Spinal cord (tissue), 10 donors: Measurements from ENCODE around the gene RAPGEF5. TPM values are rescaled to one million over a fixed set of nuclear protein-coding genes. Genes with fewer than 3 reads are reported as not detected.

Experiments used
- DNase-seq, 6 donors: peaks; one replicate each; pipeline versions ENCODE4 v3.0.0 to v3.0.0-alpha.2; 2013 to 2015; ENCODE audit warnings: low spot score in 6 of 6, low read depth in 4 of 6
- H3K27ac ChIP-seq: one replicate; pipeline ENCODE4 v1.5.1; 2013; ENCODE audit warnings: low read depth, low read length, control low read depth
- H3K27me3 ChIP-seq: one replicate; pipeline ENCODE4 v1.6.1; 2013; ENCODE audit warnings: low read length; ENCODE audit not compliant: control insufficient read depth, insufficient read depth
- H3K36me3 ChIP-seq: one replicate; pipeline ENCODE4 v1.6.1; 2013; ENCODE audit warnings: low read length; ENCODE audit not compliant: control insufficient read depth, insufficient read depth
- H3K4me1 ChIP-seq: one replicate; pipeline ENCODE4 v1.6.1; 2013; ENCODE audit warnings: low read length; ENCODE audit not compliant: control insufficient read depth, insufficient read depth
- H3K4me3 ChIP-seq: one replicate; pipeline ENCODE4 v1.5.1; 2013; ENCODE audit warnings: low read depth, low read length, control low read depth
- H3K9me3 ChIP-seq: one replicate; pipeline ENCODE4 v1.6.1; 2013; ENCODE audit warnings: low read length; ENCODE audit not compliant: control insufficient read depth, insufficient read depth
- WGBS: methylation state at CpG from one replicate; pipeline ENCODE4 v1.1.5; 2013; ENCODE audit warnings: missing lambda C conversion rate; ENCODE audit not compliant: insufficient coverage; 5-methylcytosine and 5-hydroxymethylcytosine counted together
- polyA plus RNA-seq, 2 donors: library from polyadenylated mRNA; unstranded; fragments of 120-200 nt; gene quantifications; one replicate each; pipeline ENCODE4 v1.2.1, GENCODE V29; 2013; ENCODE audit not compliant: insufficient read length in 2 of 2
- total RNA-seq, 2 donors: library from RNA; depleted of rRNA in 1 of 2; stranded (reverse); fragments of 120-200 nt in 1 of 2; fragments of >200 nt in 1 of 2; gene quantifications; one replicate each; pipeline versions ENCODE4 v1.2.3 to v1.2.4, GENCODE V29; 2013 to 2014
- donor health status: healthy.

The RAPGEF5 gene
- total and polyA plus RNA-seq, 4 donors = 19.5 to 121 (median 48.8) TPM

DNA sequence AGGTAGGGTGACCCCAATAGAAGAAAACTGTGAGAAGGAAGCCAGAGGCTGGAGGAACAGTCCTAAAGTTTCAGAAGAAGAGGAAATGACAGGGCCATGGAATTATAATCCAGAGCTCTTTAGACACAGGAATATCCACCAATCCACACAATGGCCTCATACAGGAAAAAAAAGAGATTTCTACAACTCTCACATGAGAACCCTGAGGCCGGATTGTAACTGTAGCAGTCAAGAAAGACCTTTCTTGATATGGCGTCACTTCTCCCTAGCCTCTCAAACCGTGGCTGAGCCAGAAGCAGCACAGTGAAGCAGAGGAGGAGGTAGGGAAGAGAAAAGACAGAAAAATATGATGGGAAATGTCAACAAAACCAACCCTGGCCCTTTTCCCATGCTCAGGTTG, 76.9 kb downstream of the RAPGEF5 start:
- H3K27ac ChIP-seq = no peak overlapping the region
- WGBS = no CpG with 5 or more reads among the region's 3 CpGs
- H3K36me3 ChIP-seq = no peaks in the 10 kb centered on the region
- no peaks in the 10 kb centered on the region for H3K27me3 ChIP-seq
- H3K9me3 ChIP-seq = no peaks in the 10 kb centered on the region
- H3K4me1 ChIP-seq = no peaks in the 10 kb centered on the region
- H3K4me3 ChIP-seq = no peak overlapping the region
- no peak for DNase-seq

GRCh38 chr7:22278660-22279059, 78.3 kb downstream of the RAPGEF5 start:
- DNase-seq = no peak
- Histone ChIP-seq H3K36me3 (no peaks in the 10 kb centered on the region), H3K4me1 (no peaks in the 10 kb centered on the region), H3K9me3 (no peaks in the 10 kb centered on the region), H3K27ac (no peak overlapping the region), H3K4me3 (no peak overlapping the region), H3K27me3 (no peaks in the 10 kb centered on the region)
- WGBS = no CpG with 5 or more reads among the region's 2 CpGs

DNA sequence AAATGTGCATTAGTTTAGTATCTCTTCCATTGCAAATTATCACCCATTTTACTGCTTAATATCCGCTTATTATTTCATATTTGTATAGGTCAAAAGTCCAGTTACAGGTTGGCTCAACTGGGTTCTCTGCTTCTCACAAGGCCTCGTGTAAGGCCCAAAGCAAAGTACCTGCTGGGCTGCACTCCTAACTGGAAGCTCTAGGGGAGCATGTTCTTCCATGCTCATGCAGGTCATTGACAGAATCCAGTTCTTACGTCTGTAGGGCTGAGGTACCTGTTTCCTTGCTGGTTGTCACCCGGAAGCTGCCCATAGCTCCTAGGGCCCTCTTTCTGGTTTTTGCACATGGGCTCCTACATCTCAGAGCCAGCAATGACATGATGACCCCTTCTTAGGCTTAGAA, 79.6 kb downstream of the RAPGEF5 start:
- no peak overlapping the region for H3K27ac ChIP-seq
- WGBS = 98% methylated on average over 4 of the region's 4 CpGs
- no peaks in the 10 kb centered on the region for H3K9me3 ChIP-seq
- no peaks in the 10 kb centered on the region for H3K27me3 ChIP-seq
- no peak overlapping the region for H3K4me3 ChIP-seq
- no peak for DNase-seq
- no peaks in the 10 kb centered on the region for H3K4me1 ChIP-seq
- H3K36me3 ChIP-seq = no peaks in the 10 kb centered on the region

- 50% methylated on average over 2 of the region's 2 CpGs for WGBS
Measured at GRCh38 chr7:22275661-22276060, 81.3 kb downstream of the RAPGEF5 start.

DNA sequence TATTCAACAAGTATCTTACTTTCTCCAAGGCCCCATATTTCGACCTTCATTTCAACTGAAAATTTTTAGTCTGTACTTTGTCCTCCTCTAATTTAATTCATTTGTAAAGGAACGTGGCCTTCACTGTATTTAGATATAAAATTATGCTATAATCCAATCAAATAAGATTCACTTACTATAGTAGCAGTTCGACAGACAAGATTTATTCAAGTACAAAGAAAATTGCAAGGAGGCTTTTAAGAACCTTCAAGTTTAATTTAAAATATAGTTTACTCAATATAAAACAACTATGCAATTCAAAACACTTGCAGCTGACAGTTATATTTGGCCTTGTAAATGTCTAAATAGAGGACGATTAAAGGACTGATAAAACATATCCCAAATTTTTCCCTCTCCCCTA, 85.6 kb downstream of the RAPGEF5 start:
- no peak for DNase-seq
- H3K36me3 ChIP-seq = no peaks in the 10 kb centered on the region
- no peak overlapping the region for H3K4me3 ChIP-seq
- H3K4me1 ChIP-seq = no peaks in the 10 kb centered on the region
- no peak overlapping the region for H3K27ac ChIP-seq
- H3K9me3 ChIP-seq = no peaks in the 10 kb centered on the region
- no peaks in the 10 kb centered on the region for H3K27me3 ChIP-seq
- no CpG with 5 or more reads among the region's 4 CpGs for WGBS

More at GRCh38 chr7:22275661-22276060, 81.3 kb downstream of the RAPGEF5 start:
- Histone ChIP-seq H3K36me3 (no peaks in the 10 kb centered on the region), H3K4me3 (no peak overlapping the region), H3K4me1 (no peaks in the 10 kb centered on the region), H3K27me3 (no peaks in the 10 kb centered on the region), H3K9me3 (no peaks in the 10 kb centered on the region), H3K27ac (no peak overlapping the region)
- no peak for DNase-seq

- no peaks in the 10 kb centered on the region for H3K9me3 ChIP-seq
- H3K27ac ChIP-seq = no peak overlapping the region
- no peak for DNase-seq
Measured at GRCh38 chr7:22270371-22270770, 86.6 kb downstream of the RAPGEF5 start.

DNA sequence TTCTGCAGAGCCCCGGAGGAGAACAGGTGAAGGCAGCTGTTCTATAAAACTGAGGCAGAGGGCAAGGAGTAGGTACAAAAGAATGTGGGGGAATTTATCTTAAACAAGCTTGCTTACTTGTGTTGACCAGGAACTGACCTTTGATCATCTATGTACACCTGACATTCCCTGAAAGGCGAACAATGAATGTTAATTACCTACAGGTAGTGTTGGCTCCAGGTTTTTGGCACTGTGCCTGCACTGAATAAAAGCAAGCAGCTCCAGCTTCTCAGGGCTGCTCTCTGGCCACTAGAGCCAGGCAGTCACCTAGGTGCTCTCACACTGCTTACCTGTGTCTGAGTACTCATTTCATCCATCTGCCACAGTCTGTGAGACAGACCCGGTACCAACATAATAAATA, 87.0 kb downstream of the RAPGEF5 start:
- H3K36me3 ChIP-seq = no peaks in the 10 kb centered on the region
- WGBS = 83% methylated on average over 2 of the region's 3 CpGs
- no peaks in the 10 kb centered on the region for H3K9me3 ChIP-seq
- H3K4me1 ChIP-seq = no peaks in the 10 kb centered on the region
- H3K27me3 ChIP-seq = no peaks in the 10 kb centered on the region
- H3K4me3 ChIP-seq = no peak overlapping the region
- H3K27ac ChIP-seq = no peak overlapping the region
- DNase-seq = no peak

More at GRCh38 chr7:22270371-22270770, 86.6 kb downstream of the RAPGEF5 start:
- Histone ChIP-seq H3K36me3 (no peaks in the 10 kb centered on the region), H3K4me3 (no peak overlapping the region), H3K4me1 (no peaks in the 10 kb centered on the region), H3K27me3 (no peaks in the 10 kb centered on the region)

DNA sequence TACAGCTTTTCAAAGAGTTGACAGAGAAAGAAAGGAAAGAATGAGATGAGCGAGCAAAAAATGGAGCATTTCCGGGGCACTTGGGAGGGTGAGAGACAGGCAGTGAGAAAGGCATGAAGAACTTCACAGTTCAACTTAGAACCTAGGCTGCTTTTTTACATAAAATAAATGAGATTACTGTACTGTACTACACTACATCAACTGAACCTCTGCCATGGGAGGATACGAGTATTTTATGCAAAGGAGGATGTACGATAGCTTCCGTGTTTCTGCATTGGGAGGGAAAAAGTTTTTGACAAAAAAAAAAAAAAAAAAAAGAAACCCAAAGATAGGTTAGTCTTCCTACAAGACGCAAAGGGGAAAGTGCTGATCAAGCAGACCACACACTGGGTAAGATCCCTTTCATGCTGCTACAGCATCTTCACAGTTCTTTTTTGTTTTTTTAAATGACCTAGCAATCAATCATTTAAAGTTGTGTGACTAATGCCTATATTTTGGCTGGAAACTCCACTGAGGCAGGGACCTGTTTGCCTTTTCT, 88.0 kb downstream of the RAPGEF5 start:
- Histone ChIP-seq H3K4me1 (no peaks in the 10 kb centered on the region), H3K36me3 (no peaks in the 10 kb centered on the region), H3K27me3 (no peaks in the 10 kb centered on the region), H3K9me3 (no peaks in the 10 kb centered on the region), H3K4me3 (no peak overlapping the region), H3K27ac (no peak overlapping the region)
- no peak for DNase-seq
- no CpG with 5 or more reads among the region's 6 CpGs for WGBS

GRCh38 chr7:22267930-22268615, 88.9 kb downstream of the RAPGEF5 start:
- Histone ChIP-seq H3K27ac (no peak overlapping the region), H3K4me3 (no peak overlapping the region), H3K4me1 (no peaks in the 10 kb centered on the region), H3K27me3 (no peaks in the 10 kb centered on the region), H3K9me3 (no peaks in the 10 kb centered on the region), H3K36me3 (no peaks in the 10 kb centered on the region)
- DNase-seq = peak in 1 of 6 donors; percentile 37
- WGBS = 40% methylated on average over 1 of the region's 4 CpGs

- Histone ChIP-seq H3K27ac (no peak overlapping the region), H3K4me1 (no peaks in the 10 kb centered on the region), H3K27me3 (no peaks in the 10 kb centered on the region), H3K36me3 (no peaks in the 10 kb centered on the region), H3K4me3 (no peak overlapping the region), H3K9me3 (no peaks in the 10 kb centered on the region)
- no CpG with 5 or more reads among the region's 4 CpGs for WGBS
- DNase-seq = no peak
Measured at GRCh38 chr7:22262538-22262937, 94.4 kb downstream of the RAPGEF5 start.
